HG02870 (cell line): ENCODE data around the gene APBA2.
"Not testable (repeated sequence)": the region's sequence is repeated elsewhere in the genome, so short reads cannot be mapped to it uniquely, and the experiment has no call there.

Experiments
- ATAC-seq: cut with Tn5 transposase; IDR thresholded peaks from one replicate; pipeline ENCODE4 v1.9.1; 2021; ENCODE audit warnings: mild to moderate bottlenecking, moderate library complexity; ENCODE audit not compliant: unreplicated experiment

APBA2 gene

GRCh38 chr15:29141308-29142128 is 255.7 kb downstream of the APBA2 start:
- ATAC-seq: no peak

- no peak for ATAC-seq
Observed at GRCh38 chr15:29142129-29142747, 256.5 kb downstream of the APBA2 start.

GRCh38 chr15:29143293-29143692 is 257.5 kb downstream of the APBA2 start:
- no peak for ATAC-seq

- ATAC-seq: no peak
Observed at GRCh38 chr15:29143909-29144635, 258.3 kb downstream of the APBA2 start.

- no peak for ATAC-seq
Observed at GRCh38 chr15:29149738-29150075, 263.9 kb downstream of the APBA2 start.

- ATAC-seq: no peak
Observed at GRCh38 chr15:29150515-29151483, 265.0 kb downstream of the APBA2 start.

- no peak for ATAC-seq
Observed at GRCh38 chr15:29151484-29151857, 265.7 kb downstream of the APBA2 start.

- no peak for ATAC-seq
Observed at GRCh38 chr15:29156521-29156920, 270.7 kb downstream of the APBA2 start.

- no peak for ATAC-seq
Observed at GRCh38 chr15:29159771-29160455, 274.1 kb downstream of the APBA2 start.

GRCh38 chr15:29162411-29162810 is 276.6 kb downstream of the APBA2 start:
- ATAC-seq: no peak

GRCh38 chr15:29167122-29167521 is 281.3 kb downstream of the APBA2 start:
- not testable (repeated sequence) for ATAC-seq
